Stomach (tissue), 9 donors: Measurements from ENCODE around the gene OVCH1. TPM values are rescaled to one million over a fixed set of nuclear protein-coding genes. Genes with fewer than 3 reads are reported as not detected.
A peak's percentile ranks its signal among the peaks of the same experiment; 100 is the strongest.
"Not testable (repeated sequence)": the region's sequence is repeated elsewhere in the genome, so short reads cannot be mapped to it uniquely, and the experiment has no call there.

Experiments used
- DNase-seq, 2 donors: peaks; one replicate each; pipeline versions ENCODE4 v3.0.0 to v3.0.0-alpha.2; 2013 to 2019
- H3K27ac ChIP-seq, 5 donors: fragments of 200-600 bp in 4 of 5; sonication (generic) in 4 of 5; one replicate each; pipeline ENCODE4 v1.5.1; 2013 to 2019; ENCODE audit warnings: mild to moderate bottlenecking in 1 of 5, moderate library complexity in 1 of 5
- H3K27me3 ChIP-seq, 3 donors: fragments of 200-600 bp; sonication (generic); one replicate each; pipeline ENCODE4 v1.5.1; 2017 to 2019; ENCODE audit warnings: mixed run types in 1 of 3
- H3K36me3 ChIP-seq, 4 donors: fragments of 200-600 bp; sonication (generic); 1 replicate in 3 of 4; 2 replicates in 1 of 4; pipeline ENCODE4 v1.5.1; 2016 to 2019
- H3K4me1 ChIP-seq, 4 donors: fragments of 200-600 bp; sonication (generic); one replicate each; pipeline ENCODE4 v1.5.1; 2016 to 2019
- H3K4me3 ChIP-seq, 4 donors: fragments of 200-600 bp; sonication (generic) in 3 of 4; one replicate each; pipeline ENCODE4 v1.5.1; 2016 to 2019; ENCODE audit warnings: mild to moderate bottlenecking in 1 of 4
- H3K9me3 ChIP-seq, 4 donors: fragments of 200-600 bp; sonication (generic); one replicate each; pipeline ENCODE4 v1.5.1; 2016 to 2019
- EP300 ChIP-seq: sonication (generic); formaldehyde crosslinking; IDR thresholded peaks from one replicate; pipeline ENCODE4 v1.6.1; 2017; ENCODE audit warnings: antibody characterized with exemption
- POLR2A ChIP-seq, 4 donors: fragments of 450-650 bp; IDR thresholded peaks; one replicate each; pipeline ENCODE4 v1.6.1; 2016; ENCODE audit warnings: antibody characterized with exemption in 4 of 4, control low read depth in 2 of 4, mild to moderate bottlenecking in 1 of 4, moderate library complexity in 1 of 4
- POLR2AphosphoS5 ChIP-seq, 3 donors: sonication (generic); formaldehyde crosslinking; IDR thresholded peaks; one replicate each; pipeline ENCODE4 v1.6.1; 2016; ENCODE audit warnings: antibody characterized with exemption in 3 of 3
- WGBS, 5 donors: extraction: QIAGEN DNeasy Blood & Tissue Kit in 3 of 5; methylation state at CpG; one replicate each; pipeline versions ENCODE4 v1.1.5 to v1.1.7; 2013 to 2018; 5-methylcytosine and 5-hydroxymethylcytosine counted together
- intact Hi-C: fragments of 100-400 bp; cut with DNase I; formaldehyde crosslinking; loops from one replicate; pipeline ENCODE4 v1.15.1; 2023; ENCODE audit warnings: low total_unique reads
- polyA plus RNA-seq, 3 donors: library from polyadenylated mRNA; stranded (reverse); fragments of 200-250 nt; gene quantifications; one replicate each; pipeline ENCODE4 v1.2.3, GENCODE V29; 2013
- total RNA-seq, 5 donors: library from RNA; depleted of rRNA; stranded (reverse); fragments of >200 nt; gene quantifications; one replicate each; pipeline versions ENCODE4 v1.1.0 to v1.2.3, GENCODE V29; 2014 to 2016
- TF ChIP-seq, protein P1 (sequence below), 7 experiments: fragments of 450-650 bp in 4 of 7; fragments of 200-600 bp in 3 of 7; sonication (generic) in 3 of 7; IDR thresholded peaks; one replicate each; pipeline ENCODE4 v1.5.1; 2016 to 2019; ENCODE audit warnings: antibody characterized with exemption in 7 of 7, control low read depth in 2 of 7, mild to moderate bottlenecking in 1 of 7
- donor health status: healthy with polysubstance abuse.
- donor health status: Bipolar disorder and iron deficiency.
- donor health status: healthy.

Gene OVCH1
- total and polyA plus RNA-seq, 8 donors = 0.18 TPM; not detected in 6

DNA sequence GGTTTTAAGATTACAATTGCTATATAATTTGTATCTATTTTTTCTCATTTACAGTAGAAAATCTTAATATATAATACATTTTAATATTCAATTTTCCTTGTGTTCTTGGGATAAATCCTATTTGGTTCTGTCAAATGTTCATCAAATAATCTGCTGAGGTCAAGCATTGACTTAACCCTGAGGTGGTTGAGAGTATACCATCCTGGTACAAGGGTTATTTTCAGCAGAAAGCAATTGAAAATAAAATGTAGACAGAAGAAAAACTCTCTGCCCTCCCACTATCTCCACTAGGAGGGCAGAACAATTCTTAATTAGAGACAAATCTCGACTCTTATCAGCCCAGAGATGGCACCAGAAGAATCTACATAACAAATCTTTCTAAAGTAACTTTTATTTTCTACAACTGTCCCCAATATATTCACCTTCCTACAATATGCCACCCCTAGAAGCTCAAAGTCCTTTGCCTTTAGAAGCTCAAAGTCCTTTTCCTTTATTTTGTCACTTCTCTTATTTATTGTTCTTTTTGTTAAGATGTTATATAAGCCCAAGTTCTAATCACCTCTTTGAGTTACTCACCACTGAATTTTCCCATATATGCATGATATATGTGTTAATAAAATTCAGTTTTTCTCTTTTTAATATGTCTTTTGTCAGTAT is 58.6 kb downstream of the OVCH1 start:
- TF ChIP-seq POLR2A (IDR thresholded peaks at IDR 0.05) (no peak), EP300 (no peak), POLR2AphosphoS5 (IDR thresholded peaks at IDR 0.05) (no peak)
- TF ChIP-seq, protein P1, sequence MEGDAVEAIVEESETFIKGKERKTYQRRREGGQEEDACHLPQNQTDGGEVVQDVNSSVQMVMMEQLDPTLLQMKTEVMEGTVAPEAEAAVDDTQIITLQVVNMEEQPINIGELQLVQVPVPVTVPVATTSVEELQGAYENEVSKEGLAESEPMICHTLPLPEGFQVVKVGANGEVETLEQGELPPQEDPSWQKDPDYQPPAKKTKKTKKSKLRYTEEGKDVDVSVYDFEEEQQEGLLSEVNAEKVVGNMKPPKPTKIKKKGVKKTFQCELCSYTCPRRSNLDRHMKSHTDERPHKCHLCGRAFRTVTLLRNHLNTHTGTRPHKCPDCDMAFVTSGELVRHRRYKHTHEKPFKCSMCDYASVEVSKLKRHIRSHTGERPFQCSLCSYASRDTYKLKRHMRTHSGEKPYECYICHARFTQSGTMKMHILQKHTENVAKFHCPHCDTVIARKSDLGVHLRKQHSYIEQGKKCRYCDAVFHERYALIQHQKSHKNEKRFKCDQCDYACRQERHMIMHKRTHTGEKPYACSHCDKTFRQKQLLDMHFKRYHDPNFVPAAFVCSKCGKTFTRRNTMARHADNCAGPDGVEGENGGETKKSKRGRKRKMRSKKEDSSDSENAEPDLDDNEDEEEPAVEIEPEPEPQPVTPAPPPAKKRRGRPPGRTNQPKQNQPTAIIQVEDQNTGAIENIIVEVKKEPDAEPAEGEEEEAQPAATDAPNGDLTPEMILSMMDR (IDR thresholded peaks at IDR 0.05) = no peak
- Histone ChIP-seq H3K27me3 (no peaks in the 10 kb centered on the region), H3K36me3 (no peaks in the 10 kb centered on the region), H3K27ac (no peak overlapping the region), H3K4me3 (no peak overlapping the region), H3K4me1 (no peaks in the 10 kb centered on the region), H3K9me3 (peaks cover 0 to 4% (median 2%) of the 10 kb centered on the region in 4 donors)
- WGBS, 5 donors = 32 to 56% (median 46%) methylated on average over 1 of the region's 1 CpG
- DNase-seq = no peak
- intact Hi-C loops = no loop called here

DNA sequence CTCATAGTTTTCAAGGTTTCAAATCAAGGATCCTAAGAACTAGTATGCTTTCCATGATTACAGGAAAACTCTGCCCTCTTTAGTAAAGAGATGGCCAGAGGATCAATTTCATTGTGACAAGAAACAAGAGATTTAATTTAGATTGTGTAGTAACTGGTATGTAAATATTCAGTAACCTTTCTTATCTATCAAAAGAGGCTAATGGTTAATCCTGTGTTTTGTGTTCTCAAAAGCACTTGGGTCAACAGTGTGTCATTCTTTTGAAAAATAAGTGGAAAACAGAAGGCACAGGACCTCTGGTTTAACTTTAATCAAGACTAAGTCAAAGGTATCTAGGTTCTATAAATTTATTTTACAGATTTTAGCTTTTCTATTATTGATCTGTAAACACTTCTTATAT is 59.9 kb downstream of the OVCH1 start:
- intact Hi-C loops = no loop called here
- no peak for TF ChIP-seq POLR2A (IDR thresholded peaks at IDR 0.05)
- TF ChIP-seq, protein P1 (IDR thresholded peaks at IDR 0.05) = no peak
- TF ChIP-seq EP300 = no peak
- TF ChIP-seq POLR2AphosphoS5 (IDR thresholded peaks at IDR 0.05) = no peak
- H3K36me3 ChIP-seq = no peaks in the 10 kb centered on the region
- DNase-seq = peak in 1 of 2 donors; percentile 9
- no peak overlapping the region for H3K4me3 ChIP-seq
- no peaks in the 10 kb centered on the region for H3K4me1 ChIP-seq
- H3K27ac ChIP-seq = no peak overlapping the region
- peaks cover 0 to 4% (median 2%) of the 10 kb centered on the region in 4 donors for H3K9me3 ChIP-seq
- no peaks in the 10 kb centered on the region for H3K27me3 ChIP-seq

DNA sequence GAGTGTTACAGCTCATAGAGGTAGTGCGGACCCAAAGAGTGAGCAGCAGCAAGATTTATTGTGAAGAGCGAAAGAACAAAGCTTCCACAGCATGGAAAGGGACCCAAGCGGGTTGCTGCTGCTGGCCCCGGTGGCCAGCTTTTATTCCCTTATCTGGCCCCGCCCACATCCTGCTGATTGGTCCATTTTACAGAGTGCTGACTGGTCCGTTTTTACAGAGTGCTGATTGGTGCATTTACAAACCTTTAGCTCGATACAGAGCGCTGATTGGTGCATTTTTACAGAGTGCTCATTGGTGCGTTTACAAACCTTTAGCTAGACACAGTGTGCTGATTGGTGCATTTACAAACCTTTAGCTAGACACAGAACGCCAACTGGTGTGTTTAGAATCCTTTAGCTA is 60.7 kb downstream of the OVCH1 start:
- 85 to 93% (median 91%) methylated on average over 10 of the region's 10 CpGs for WGBS, 5 donors
- H3K27me3 ChIP-seq, H3K4me3 ChIP-seq, DNase-seq, H3K9me3 ChIP-seq, H3K27ac ChIP-seq, intact Hi-C loops, H3K36me3 ChIP-seq, H3K4me1 ChIP-seq: not testable (repeated sequence)

DNA sequence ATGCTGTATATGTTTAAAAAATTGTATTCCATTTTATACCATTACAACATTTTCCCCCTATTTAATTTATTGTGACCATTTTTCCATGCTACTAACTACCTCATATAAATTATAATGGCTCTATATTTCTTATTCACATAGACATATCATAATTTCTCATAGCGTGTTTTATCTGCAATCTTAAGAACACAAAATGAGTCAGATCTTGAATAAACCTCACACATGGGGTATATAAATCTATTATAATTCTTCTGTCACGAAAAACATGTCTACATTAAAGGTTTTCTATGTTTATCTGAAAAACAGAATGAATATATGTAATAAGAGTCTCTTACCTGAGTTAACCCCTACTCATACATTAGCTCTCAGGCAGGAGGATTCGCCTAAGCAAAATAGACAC is 66.0 kb downstream of the OVCH1 start:
- 39 to 59% (median 55%) methylated on average over 3 of the region's 3 CpGs for WGBS, 5 donors
- TF ChIP-seq POLR2A (IDR thresholded peaks at IDR 0.05) (no peak), POLR2AphosphoS5 (IDR thresholded peaks at IDR 0.05) (no peak), EP300 (no peak)
- TF ChIP-seq, protein P1 (IDR thresholded peaks at IDR 0.05) = no peak
- Histone ChIP-seq H3K4me3 (no peak overlapping the region), H3K4me1 (no peaks in the 10 kb centered on the region), H3K27me3 (no peaks in the 10 kb centered on the region), H3K9me3 (no peaks in the 10 kb centered on the region), H3K36me3 (no peaks in the 10 kb centered on the region), H3K27ac (no peak overlapping the region)
- no peak for DNase-seq
- intact Hi-C loops = no loop called here

DNA sequence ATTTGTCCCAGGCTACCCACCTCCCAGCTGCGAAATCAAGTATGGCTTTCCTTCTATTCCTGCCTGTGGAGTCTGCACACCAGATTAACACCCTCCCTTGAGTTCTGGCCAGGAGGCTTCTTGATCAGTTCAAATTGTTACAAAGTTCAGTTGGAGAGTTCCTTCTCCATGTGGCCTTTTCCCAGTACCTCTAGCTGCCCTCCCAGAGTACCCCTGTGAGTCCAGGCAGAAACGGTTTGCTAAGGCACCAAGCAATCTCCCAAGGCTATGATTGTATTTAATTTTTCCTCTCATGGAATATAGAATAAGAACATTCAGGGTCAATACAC is 66.8 kb downstream of the OVCH1 start:
- no peak overlapping the region for H3K27ac ChIP-seq
- 69 to 84% (median 79%) methylated on average over 2 of the region's 2 CpGs for WGBS, 5 donors
- no peaks in the 10 kb centered on the region for H3K36me3 ChIP-seq
- no peaks in the 10 kb centered on the region for H3K27me3 ChIP-seq
- H3K4me1 ChIP-seq = no peaks in the 10 kb centered on the region
- no peak for TF ChIP-seq POLR2A (IDR thresholded peaks at IDR 0.05)
- TF ChIP-seq, protein P1 (IDR thresholded peaks at IDR 0.05) = no peak
- no peak for TF ChIP-seq EP300
- TF ChIP-seq POLR2AphosphoS5 (IDR thresholded peaks at IDR 0.05) = no peak
- no peaks in the 10 kb centered on the region for H3K9me3 ChIP-seq
- intact Hi-C loops = no loop called here
- H3K4me3 ChIP-seq = no peak overlapping the region
- no peak for DNase-seq
